ENCODE data around the gene KLHL22. TPM values are rescaled to one million over a fixed set of nuclear protein-coding genes. Genes with fewer than 3 reads are reported as not detected.

KLHL22 gene
- total and polyA plus RNA-seq, 5 donors from 2014 or later = 40.1 to 55.6 (median 43.9) TPM

DNA sequence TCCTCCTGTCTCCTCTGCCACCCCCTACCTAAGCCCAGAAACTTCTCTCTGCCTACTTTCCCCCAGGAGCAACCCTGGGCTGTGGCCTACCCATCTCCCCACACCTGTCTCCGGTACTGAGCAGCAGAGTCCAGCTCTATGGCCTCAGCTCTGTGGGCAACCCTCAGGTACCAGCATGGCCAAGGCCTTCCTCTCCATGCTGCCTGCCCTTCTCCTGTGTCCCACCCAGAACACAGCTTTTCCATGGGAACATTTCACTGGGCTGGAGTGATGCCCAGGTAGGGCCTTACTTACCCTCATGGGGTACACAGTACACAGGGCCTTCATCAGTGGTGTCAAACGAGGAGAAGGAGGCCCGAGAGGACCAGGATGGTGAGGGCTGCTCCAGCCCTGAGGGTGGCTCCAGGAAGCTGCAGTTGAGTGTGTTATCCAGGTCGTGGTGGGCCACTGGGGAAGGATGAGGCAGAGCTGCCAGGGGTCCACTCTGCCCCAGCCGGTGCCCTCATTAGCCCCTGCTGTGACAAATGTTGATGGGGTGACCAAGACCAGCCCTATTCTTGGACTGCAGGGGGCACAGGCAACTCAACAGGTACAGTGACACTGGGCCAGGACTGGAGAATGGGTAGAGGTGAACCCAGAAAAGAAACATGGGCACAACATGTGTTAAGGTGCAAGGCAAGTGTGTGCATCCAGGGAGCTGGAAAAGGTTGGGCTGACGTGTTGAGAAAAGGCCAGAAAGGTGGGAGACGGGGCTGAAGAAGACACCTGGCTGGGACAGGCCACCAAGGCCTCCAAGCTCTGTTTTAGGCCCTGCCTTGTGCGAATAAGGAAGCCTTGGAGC lies 68.3 kb downstream of the KLHL22 start:
- Histone ChIP-seq H3K27ac (ENCODE audit: insufficient read depth, low read length, poor library complexity, severe bottlenecking) (no peak overlapping the region), H3K27me3 (ENCODE audit: control insufficient read depth, insufficient read depth, low read length) (no peaks in the 10 kb centered on the region), H3K36me3 (ENCODE audit: control insufficient read depth, insufficient read depth, low read length) (no peaks in the 10 kb centered on the region), H3K4me3 (ENCODE audit: low read depth, low read length) (no peak overlapping the region), H3K9me3 (ENCODE audit: control insufficient read depth in 2 of 2, low read length in 2 of 2) (no peaks in the 10 kb centered on the region), H3K4me1 (ENCODE audit: control insufficient read depth, insufficient read depth, low read length, poor library complexity, severe bottlenecking) (peaks cover 46% of the 10 kb centered on the region)
- Mint-ChIP-seq H3K4me1 (peaks cover 0 to 29% (median 12%) of the 10 kb centered on the region in 4 donors), H3K4me3 (peak overlapping the region; percentile 26 to 68 (median 52)), H3K27me3 (peaks cover 40% of the 10 kb centered on the region), H3K36me3 (peaks cover 6% of the 10 kb centered on the region), H3K27ac (peak overlapping the region in 1 of 3 donors; percentile 45), H3K9me3 (peaks cover 0 to 3% (median 0%) of the 10 kb centered on the region in 7 donors)
- no peak for ATAC-seq (ENCODE audit: low read depth in 2 of 2)
- no peak for DNase-seq

DNA sequence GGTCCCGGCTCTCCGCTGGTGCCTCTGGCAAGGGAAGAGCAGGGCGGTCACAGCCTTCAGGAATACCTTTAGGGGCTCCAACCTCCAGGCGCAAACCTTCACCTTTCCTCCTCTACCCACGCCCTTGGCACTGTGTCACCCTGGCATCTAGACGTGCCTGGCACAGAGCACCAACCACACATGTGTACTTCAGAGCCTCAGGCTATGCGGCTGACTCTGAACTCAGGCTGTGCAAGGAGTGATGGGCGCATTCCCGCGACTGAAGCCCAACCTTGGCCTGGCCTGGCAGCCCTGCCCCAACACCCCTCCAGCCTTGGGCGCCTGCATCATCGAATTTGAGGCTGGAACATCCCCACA lies 69.4 kb downstream of the KLHL22 start:
- ATAC-seq (ENCODE audit: low read depth in 2 of 2) (no peak), DNase-seq (no peak)
- Histone ChIP-seq H3K9me3 (ENCODE audit: control insufficient read depth in 2 of 2, low read length in 2 of 2) (no peaks in the 10 kb centered on the region), H3K27me3 (ENCODE audit: control insufficient read depth, insufficient read depth, low read length) (no peaks in the 10 kb centered on the region), H3K27ac (ENCODE audit: insufficient read depth, low read length, poor library complexity, severe bottlenecking) (no peak overlapping the region), H3K36me3 (ENCODE audit: control insufficient read depth, insufficient read depth, low read length) (no peaks in the 10 kb centered on the region), H3K4me1 (ENCODE audit: control insufficient read depth, insufficient read depth, low read length, poor library complexity, severe bottlenecking) (peaks cover 38% of the 10 kb centered on the region), H3K4me3 (ENCODE audit: low read depth, low read length) (no peak overlapping the region)
- Mint-ChIP-seq H3K27ac (no peak overlapping the region), H3K27me3 (peaks cover 40% of the 10 kb centered on the region), H3K9me3 (peaks cover 0 to 3% (median 0%) of the 10 kb centered on the region in 7 donors), H3K36me3 (peaks cover 6% of the 10 kb centered on the region), H3K4me1 (peaks cover 0 to 26% (median 12%) of the 10 kb centered on the region in 4 donors), H3K4me3 (peak overlapping the region; percentile 51 to 67 (median 56))

DNA sequence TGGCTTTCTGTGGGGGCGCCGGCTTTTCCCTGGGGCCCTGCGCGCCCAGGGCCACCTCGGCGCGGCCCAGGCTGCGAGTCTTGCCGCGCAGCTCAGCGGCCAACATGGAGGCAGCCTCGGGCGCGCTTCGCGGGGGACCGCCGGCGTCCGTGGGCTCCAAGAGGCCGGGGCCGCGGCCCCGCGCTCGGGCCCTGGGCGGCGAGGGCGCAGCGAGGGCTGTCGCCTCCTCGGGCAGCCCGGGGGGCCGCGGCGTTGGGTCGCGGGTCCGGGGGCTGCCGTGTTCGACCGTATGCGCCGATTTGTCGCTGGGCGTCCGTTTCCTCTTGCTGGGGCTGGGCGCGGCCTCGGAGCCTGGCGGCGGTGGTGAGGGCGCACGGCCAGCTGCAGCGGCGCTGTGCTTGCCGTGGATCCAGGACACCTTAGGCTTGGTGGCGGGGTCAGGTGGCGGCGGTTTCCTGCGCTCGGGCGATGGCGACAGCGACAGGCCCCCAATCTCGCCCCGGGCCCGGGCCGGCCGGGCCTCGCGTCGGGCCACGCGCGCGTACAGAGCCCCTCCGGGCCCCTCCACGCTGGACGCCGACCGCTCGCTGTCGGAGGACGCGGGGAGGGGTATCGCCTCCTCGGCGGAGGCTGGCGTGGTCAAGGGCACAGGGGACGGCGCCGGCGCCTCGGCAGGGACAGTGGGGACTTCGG lies 69.9 kb downstream of the KLHL22 start:
- H3K27me3 Mint-ChIP-seq = peaks cover 39% of the 10 kb centered on the region
- Histone ChIP-seq H3K27ac (ENCODE audit: insufficient read depth, low read length, poor library complexity, severe bottlenecking) (no peak overlapping the region), H3K4me3 (ENCODE audit: low read depth, low read length) (no peak overlapping the region), H3K4me1 (ENCODE audit: control insufficient read depth, insufficient read depth, low read length, poor library complexity, severe bottlenecking) (peaks cover 32% of the 10 kb centered on the region), H3K27me3 (ENCODE audit: control insufficient read depth, insufficient read depth, low read length) (no peaks in the 10 kb centered on the region), H3K9me3 (ENCODE audit: control insufficient read depth in 2 of 2, low read length in 2 of 2) (no peaks in the 10 kb centered on the region), H3K36me3 (ENCODE audit: control insufficient read depth, insufficient read depth, low read length) (no peaks in the 10 kb centered on the region)
- ATAC-seq (ENCODE audit: low read depth in 2 of 2) = no peak
- DNase-seq = no peak
- no peak overlapping the region for H3K27ac Mint-ChIP-seq
- H3K4me3 Mint-ChIP-seq = no peak overlapping the region
- peaks cover 0 to 24% (median 12%) of the 10 kb centered on the region in 4 donors for H3K4me1 Mint-ChIP-seq
- H3K36me3 Mint-ChIP-seq = peaks cover 6% of the 10 kb centered on the region
- H3K9me3 Mint-ChIP-seq = peaks cover 0 to 3% (median 0%) of the 10 kb centered on the region in 7 donors

DNA sequence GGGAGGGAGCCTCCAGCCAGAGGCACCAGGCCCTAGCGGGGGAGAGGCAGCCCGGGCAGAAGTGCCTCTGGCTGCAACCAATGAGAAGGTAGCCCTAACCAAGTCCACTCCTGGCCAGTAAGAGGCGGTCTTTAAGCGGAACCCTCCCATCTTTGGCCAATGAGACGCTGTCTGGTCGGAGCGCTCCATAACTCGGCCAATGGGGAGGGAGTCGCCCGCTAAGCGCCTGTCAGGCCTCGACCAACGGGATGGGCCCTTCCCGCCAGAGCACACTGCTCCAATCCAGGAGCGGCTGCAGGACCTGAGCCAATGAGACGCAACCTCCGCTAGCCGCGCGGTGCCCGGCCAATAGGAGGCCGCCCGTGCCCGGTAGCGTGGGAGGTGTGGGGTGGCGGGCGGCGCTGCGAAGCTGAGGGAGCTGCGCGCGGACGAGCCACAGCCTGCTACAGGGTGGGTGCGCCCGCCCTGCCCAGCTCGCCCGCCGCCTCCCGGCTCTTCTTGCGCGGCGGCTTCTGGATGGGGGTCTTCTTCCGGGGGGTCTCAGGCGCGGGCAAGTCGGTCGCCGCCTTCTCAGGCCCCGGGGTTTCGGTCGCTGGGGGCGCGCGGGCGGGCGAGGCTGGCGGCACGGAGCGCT lies 70.5 kb downstream of the KLHL22 start:
- peaks cover 6% of the 10 kb centered on the region for H3K36me3 Mint-ChIP-seq
- H3K36me3 ChIP-seq (ENCODE audit: control insufficient read depth, insufficient read depth, low read length) = no peaks in the 10 kb centered on the region
- peaks cover 26% of the 10 kb centered on the region for H3K4me1 ChIP-seq (ENCODE audit: control insufficient read depth, insufficient read depth, low read length, poor library complexity, severe bottlenecking)
- H3K4me1 Mint-ChIP-seq = peaks cover 0 to 18% (median 12%) of the 10 kb centered on the region in 4 donors
- no peak for ATAC-seq (ENCODE audit: low read depth in 2 of 2)
- H3K27ac ChIP-seq (ENCODE audit: insufficient read depth, low read length, poor library complexity, severe bottlenecking) = no peak overlapping the region
- DNase-seq = no peak
- H3K4me3 Mint-ChIP-seq = peak overlapping the region in 2 of 4 donors; percentile 35 to 59
- no peak overlapping the region for H3K27ac Mint-ChIP-seq
- H3K4me3 ChIP-seq (ENCODE audit: low read depth, low read length) = no peak overlapping the region
- no peaks in the 10 kb centered on the region for H3K9me3 ChIP-seq (ENCODE audit: control insufficient read depth in 2 of 2, low read length in 2 of 2)
- H3K9me3 Mint-ChIP-seq = peaks cover 0 to 3% (median 0%) of the 10 kb centered on the region in 7 donors
- H3K27me3 ChIP-seq (ENCODE audit: control insufficient read depth, insufficient read depth, low read length) = no peaks in the 10 kb centered on the region
- peaks cover 33% of the 10 kb centered on the region for H3K27me3 Mint-ChIP-seq

DNA sequence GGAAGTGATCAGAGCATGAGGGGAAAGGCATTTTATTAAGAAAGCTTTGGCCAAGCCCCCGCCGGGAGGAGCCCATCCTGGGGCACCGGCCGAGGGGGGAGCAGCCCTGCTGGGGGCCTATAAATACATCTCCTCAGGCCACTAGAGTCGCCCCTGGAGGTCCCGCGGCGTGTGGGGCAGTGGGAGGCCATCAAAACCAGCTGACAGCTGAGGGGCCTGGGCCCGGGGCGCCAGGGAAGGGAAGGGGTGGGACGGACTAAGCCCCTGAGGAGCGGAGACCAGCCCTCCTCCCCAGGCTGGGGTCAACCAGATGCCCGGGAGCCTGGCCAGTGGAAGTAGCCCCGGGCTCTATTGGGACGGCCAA lies 71.0 kb downstream of the KLHL22 start:
- ATAC-seq (ENCODE audit: low read depth in 2 of 2) (no peak), DNase-seq (no peak)
- peak overlapping the region in 2 of 4 donors; percentile 62 to 70 for H3K4me3 Mint-ChIP-seq

DNA sequence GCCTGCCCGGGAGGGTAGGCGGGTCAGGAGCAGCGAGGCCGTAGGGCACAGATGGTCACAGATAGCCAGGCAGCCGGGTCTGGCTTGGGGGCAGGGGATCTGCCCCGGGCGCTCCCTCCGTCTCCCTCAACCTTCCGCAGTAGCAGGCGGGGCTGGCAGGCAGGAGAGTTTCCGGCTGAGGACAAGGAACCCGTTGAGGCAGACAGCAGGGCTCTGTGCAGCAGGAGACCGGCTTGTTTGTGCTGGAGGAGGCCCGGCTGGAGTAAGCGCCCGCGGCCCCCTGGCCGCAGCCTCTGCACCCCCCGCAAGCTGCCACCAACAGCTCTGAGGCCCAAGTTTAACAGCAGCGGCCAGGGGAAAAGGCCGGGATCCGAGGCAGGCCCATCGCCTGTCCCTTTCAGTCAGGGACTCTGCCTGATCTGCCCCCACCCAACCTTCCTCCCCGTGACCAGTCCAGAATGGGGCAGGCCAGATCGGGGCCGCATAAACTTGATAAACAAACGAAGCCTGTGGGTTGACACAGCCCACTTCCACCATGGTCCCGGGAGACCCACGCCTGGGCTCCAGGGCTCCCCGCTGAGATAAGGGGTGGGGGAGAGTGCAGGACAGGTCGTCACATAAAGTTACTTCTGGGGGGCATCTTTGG lies 71.6 kb downstream of the KLHL22 start:
- no peak overlapping the region for H3K27ac Mint-ChIP-seq
- no peak for ATAC-seq (ENCODE audit: low read depth in 2 of 2)

More for the DNA sequence above, 71.0 kb downstream of the KLHL22 start:
- no peaks in the 10 kb centered on the region for H3K27me3 ChIP-seq (ENCODE audit: control insufficient read depth, insufficient read depth, low read length)
- H3K4me1 ChIP-seq (ENCODE audit: control insufficient read depth, insufficient read depth, low read length, poor library complexity, severe bottlenecking) = peaks cover 21% of the 10 kb centered on the region
- no peak overlapping the region for H3K27ac ChIP-seq (ENCODE audit: insufficient read depth, low read length, poor library complexity, severe bottlenecking)
- Mint-ChIP-seq H3K36me3 (peaks cover 6% of the 10 kb centered on the region), H3K27ac (no peak overlapping the region), H3K9me3 (peaks cover 0 to 3% (median 0%) of the 10 kb centered on the region in 7 donors), H3K4me1 (peaks cover 0 to 18% (median 11%) of the 10 kb centered on the region in 4 donors), H3K27me3 (peaks cover 33% of the 10 kb centered on the region)
- H3K36me3 ChIP-seq (ENCODE audit: control insufficient read depth, insufficient read depth, low read length) = no peaks in the 10 kb centered on the region
- H3K4me3 ChIP-seq (ENCODE audit: low read depth, low read length) = no peak overlapping the region
- no peaks in the 10 kb centered on the region for H3K9me3 ChIP-seq (ENCODE audit: control insufficient read depth in 2 of 2, low read length in 2 of 2)

More for the DNA sequence above, 71.6 kb downstream of the KLHL22 start:
- Mint-ChIP-seq H3K27me3 (peaks cover 31% of the 10 kb centered on the region), H3K4me1 (peaks cover 0 to 15% (median 10%) of the 10 kb centered on the region in 4 donors), H3K4me3 (peak overlapping the region in 3 of 4 donors; percentile 62 to 86 (median 70)), H3K9me3 (peaks cover 0 to 3% (median 0%) of the 10 kb centered on the region in 7 donors), H3K36me3 (peaks cover 6% of the 10 kb centered on the region)
- Histone ChIP-seq H3K4me3 (ENCODE audit: low read depth, low read length) (no peak overlapping the region), H3K27ac (ENCODE audit: insufficient read depth, low read length, poor library complexity, severe bottlenecking) (no peak overlapping the region), H3K9me3 (ENCODE audit: control insufficient read depth in 2 of 2, low read length in 2 of 2) (no peaks in the 10 kb centered on the region), H3K36me3 (ENCODE audit: control insufficient read depth, insufficient read depth, low read length) (no peaks in the 10 kb centered on the region), H3K4me1 (ENCODE audit: control insufficient read depth, insufficient read depth, low read length, poor library complexity, severe bottlenecking) (peaks cover 16% of the 10 kb centered on the region), H3K27me3 (ENCODE audit: control insufficient read depth, insufficient read depth, low read length) (no peaks in the 10 kb centered on the region)
- DNase-seq = no peak

All from CD4-positive, CD25-positive, alpha-beta regulatory T cell (primary cell).